Activated T-cell treated with anti-CD3 and anti-CD28 coated beads, Interleukin-2, amount 50 U/mL, for 24 hours (primary cell): ENCODE results near the gene COL26A1.
"Not testable (repeated sequence)": the region's sequence is repeated elsewhere in the genome, so short reads cannot be mapped to it uniquely, and the experiment has no call there.

Source experiments
- DNase-seq: peaks from one replicate; pipeline ENCODE4 v3.0.0-alpha.2; 2020
- H3K27ac Mint-ChIP-seq: 2 replicates; pipeline ENCODE4 v1.8.0; 2020; ENCODE audit warnings: mild to moderate bottlenecking, mixed read lengths
- H3K27me3 Mint-ChIP-seq: 2 replicates; pipeline ENCODE4 v1.8.0; 2020; ENCODE audit warnings: mixed read lengths
- H3K36me3 Mint-ChIP-seq: 2 replicates; pipeline ENCODE4 v1.8.0; 2020; ENCODE audit warnings: low read depth, mixed read lengths
- H3K4me1 Mint-ChIP-seq: 2 replicates; pipeline ENCODE4 v1.8.0; 2020; ENCODE audit warnings: low read depth, mixed read lengths
- H3K4me3 Mint-ChIP-seq: 2 replicates; pipeline ENCODE4 v1.8.0; 2020; ENCODE audit warnings: mild to moderate bottlenecking, moderate library complexity, mixed read lengths
- H3K9me3 Mint-ChIP-seq: 2 replicates; pipeline ENCODE4 v1.8.0; 2020; ENCODE audit warnings: mixed read lengths

Gene COL26A1

GRCh38 chr7:101557421-101557820, 194.7 kb downstream of the COL26A1 start:
- Mint-ChIP-seq H3K36me3 (no peaks in the 10 kb centered on the region), H3K4me3 (no peak overlapping the region), H3K4me1 (no peaks in the 10 kb centered on the region), H3K9me3 (no peaks in the 10 kb centered on the region), H3K27me3 (peaks cover 8% of the 10 kb centered on the region), H3K27ac (no peak overlapping the region)
- DNase-seq, result no peak

- no peak overlapping the region for H3K27ac Mint-ChIP-seq
- no peak for DNase-seq
- H3K27me3 Mint-ChIP-seq, result peaks cover 8% of the 10 kb centered on the region
- no peaks in the 10 kb centered on the region for H3K9me3 Mint-ChIP-seq
- H3K36me3 Mint-ChIP-seq, result no peaks in the 10 kb centered on the region
- no peak overlapping the region for H3K4me3 Mint-ChIP-seq
- H3K4me1 Mint-ChIP-seq, result no peaks in the 10 kb centered on the region
Observed at GRCh38 chr7:101557978-101558741, 195.5 kb downstream of the COL26A1 start.

GRCh38 chr7:101558742-101559325, 196.2 kb downstream of the COL26A1 start:
- Mint-ChIP-seq H3K9me3 (no peaks in the 10 kb centered on the region), H3K27ac (no peak overlapping the region), H3K4me3 (no peak overlapping the region), H3K27me3 (peaks cover 8% of the 10 kb centered on the region), H3K36me3 (no peaks in the 10 kb centered on the region), H3K4me1 (no peaks in the 10 kb centered on the region)
- DNase-seq, result no peak

GRCh38 chr7:101559586-101559985, 196.9 kb downstream of the COL26A1 start:
- H3K4me3 Mint-ChIP-seq, result no peak overlapping the region
- H3K4me1 Mint-ChIP-seq, result no peaks in the 10 kb centered on the region
- no peaks in the 10 kb centered on the region for H3K36me3 Mint-ChIP-seq
- H3K27me3 Mint-ChIP-seq, result peaks cover 8% of the 10 kb centered on the region
- H3K9me3 Mint-ChIP-seq, result no peaks in the 10 kb centered on the region
- no peak for DNase-seq
- no peak overlapping the region for H3K27ac Mint-ChIP-seq

GRCh38 chr7:101560021-101560420, 197.3 kb downstream of the COL26A1 start:
- not testable (repeated sequence) for H3K27me3 Mint-ChIP-seq, H3K4me1 Mint-ChIP-seq, H3K4me3 Mint-ChIP-seq, H3K27ac Mint-ChIP-seq, DNase-seq, H3K9me3 Mint-ChIP-seq, H3K36me3 Mint-ChIP-seq

GRCh38 chr7:101560856-101561255, 198.2 kb downstream of the COL26A1 start:
- Mint-ChIP-seq H3K4me1 (no peaks in the 10 kb centered on the region), H3K4me3 (no peak overlapping the region), H3K9me3 (no peaks in the 10 kb centered on the region), H3K27ac (no peak overlapping the region), H3K36me3 (no peaks in the 10 kb centered on the region), H3K27me3 (peaks cover 10% of the 10 kb centered on the region)
- no peak for DNase-seq

GRCh38 chr7:101561293-101561692, 198.6 kb downstream of the COL26A1 start:
- not testable (repeated sequence) for H3K4me1 Mint-ChIP-seq, H3K4me3 Mint-ChIP-seq, H3K9me3 Mint-ChIP-seq, H3K36me3 Mint-ChIP-seq, DNase-seq, H3K27me3 Mint-ChIP-seq, H3K27ac Mint-ChIP-seq

- Mint-ChIP-seq H3K27me3 (peaks cover 2% of the 10 kb centered on the region), H3K9me3 (no peaks in the 10 kb centered on the region), H3K4me3 (no peak overlapping the region), H3K36me3 (no peaks in the 10 kb centered on the region), H3K4me1 (no peaks in the 10 kb centered on the region), H3K27ac (no peak overlapping the region)
- no peak for DNase-seq
Observed at GRCh38 chr7:101562531-101563197, 200.0 kb downstream of the COL26A1 start.

- no peaks in the 10 kb centered on the region for H3K9me3 Mint-ChIP-seq
- H3K27me3 Mint-ChIP-seq, result peaks cover 4% of the 10 kb centered on the region
- no peak overlapping the region for H3K4me3 Mint-ChIP-seq
- no peaks in the 10 kb centered on the region for H3K4me1 Mint-ChIP-seq
- no peaks in the 10 kb centered on the region for H3K36me3 Mint-ChIP-seq
- DNase-seq, result no peak
- no peak overlapping the region for H3K27ac Mint-ChIP-seq
Observed at GRCh38 chr7:101563198-101563901, 200.7 kb downstream of the COL26A1 start.

- Mint-ChIP-seq H3K9me3 (peaks cover 3% of the 10 kb centered on the region), H3K4me3 (no peak overlapping the region), H3K4me1 (no peaks in the 10 kb centered on the region), H3K27me3 (peaks cover 11% of the 10 kb centered on the region), H3K36me3 (no peaks in the 10 kb centered on the region), H3K27ac (no peak overlapping the region)
- DNase-seq, result no peak
Observed at GRCh38 chr7:101563943-101564777, 201.5 kb downstream of the COL26A1 start.

GRCh38 chr7:101564778-101565211, 202.1 kb downstream of the COL26A1 start:
- Mint-ChIP-seq H3K4me1 (no peaks in the 10 kb centered on the region), H3K9me3 (peaks cover 5% of the 10 kb centered on the region), H3K27ac (no peak overlapping the region), H3K36me3 (no peaks in the 10 kb centered on the region), H3K27me3 (peaks cover 14% of the 10 kb centered on the region), H3K4me3 (no peak overlapping the region)
- DNase-seq, result no peak

GRCh38 chr7:101565601-101566209, 203.0 kb downstream of the COL26A1 start:
- Mint-ChIP-seq H3K9me3 (peaks cover 8% of the 10 kb centered on the region), H3K4me1 (no peaks in the 10 kb centered on the region), H3K27me3 (peaks cover 15% of the 10 kb centered on the region), H3K36me3 (no peaks in the 10 kb centered on the region), H3K4me3 (no peak overlapping the region), H3K27ac (no peak overlapping the region)
- no peak for DNase-seq

GRCh38 chr7:101567230-101567629, 204.6 kb downstream of the COL26A1 start:
- Mint-ChIP-seq H3K27ac (no peak overlapping the region), H3K9me3 (peaks cover 11% of the 10 kb centered on the region), H3K36me3 (no peaks in the 10 kb centered on the region), H3K4me1 (no peaks in the 10 kb centered on the region), H3K27me3 (peaks cover 19% of the 10 kb centered on the region), H3K4me3 (no peak overlapping the region)
- no peak for DNase-seq

GRCh38 chr7:101572156-101572555, 209.5 kb downstream of the COL26A1 start:
- H3K4me3 Mint-ChIP-seq, result no peak overlapping the region
- no peaks in the 10 kb centered on the region for H3K36me3 Mint-ChIP-seq
- DNase-seq, result no peak
- H3K4me1 Mint-ChIP-seq, result no peaks in the 10 kb centered on the region
- no peak overlapping the region for H3K27ac Mint-ChIP-seq
- peaks cover 33% of the 10 kb centered on the region for H3K27me3 Mint-ChIP-seq
- H3K9me3 Mint-ChIP-seq, result peaks cover 21% of the 10 kb centered on the region
